Stimulated activated CD8-positive, alpha-beta memory T cell treated with anti-CD3 and anti-CD28 coated beads, Interleukin-15, amount 100 ng/mL, for 24 hours (primary cell): ENCODE data around the gene SEMA3B.
"Not testable (repeated sequence)": the region's sequence is repeated elsewhere in the genome, so short reads cannot be mapped to it uniquely, and the experiment has no call there.

Source experiments
- DNase-seq: peaks from one replicate; pipeline ENCODE4 v3.0.0-alpha.2; 2020; ENCODE audit warnings: low read depth

SEMA3B gene

DNA sequence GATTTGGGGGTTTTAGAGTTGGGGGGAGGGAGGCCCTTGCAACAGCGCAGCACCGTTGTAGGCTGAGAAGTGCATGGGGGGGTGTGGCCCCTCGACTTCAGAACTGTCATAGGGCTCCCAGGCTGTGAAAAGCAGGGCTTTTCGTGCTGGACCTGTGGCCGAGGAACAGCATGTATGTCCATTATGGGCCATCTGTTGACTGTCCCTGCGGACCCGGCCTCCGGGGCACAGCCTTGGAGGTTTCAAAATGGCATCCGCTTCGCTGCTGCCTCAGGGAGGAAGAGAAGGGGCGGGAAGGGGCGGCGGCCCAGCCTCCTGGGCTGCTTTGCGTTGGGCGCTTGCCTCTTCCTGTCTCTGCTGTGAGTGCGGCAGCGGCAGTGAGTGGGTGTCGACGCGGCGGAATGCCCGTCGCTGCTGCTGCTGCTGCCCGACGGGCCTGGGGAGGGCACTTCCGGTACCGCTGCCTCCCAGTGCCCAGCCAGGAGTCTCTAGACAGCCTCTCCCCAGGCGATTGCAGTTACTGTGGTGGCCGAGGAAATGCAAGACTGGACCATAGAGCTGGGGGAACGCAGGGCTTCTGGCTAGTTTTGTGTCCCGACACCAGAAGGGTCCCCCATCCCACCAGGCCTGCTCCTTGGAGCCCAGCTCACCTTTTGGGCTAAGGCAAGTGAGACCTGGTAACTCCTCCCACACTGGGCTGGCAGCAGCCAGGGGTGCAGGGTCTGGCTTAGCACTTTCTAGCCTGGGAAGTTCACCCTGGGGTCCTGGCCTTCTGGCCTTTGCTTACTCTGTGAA lies 31.0 kb upstream of the SEMA3B start:
- peak; percentile 68 for DNase-seq

DNA sequence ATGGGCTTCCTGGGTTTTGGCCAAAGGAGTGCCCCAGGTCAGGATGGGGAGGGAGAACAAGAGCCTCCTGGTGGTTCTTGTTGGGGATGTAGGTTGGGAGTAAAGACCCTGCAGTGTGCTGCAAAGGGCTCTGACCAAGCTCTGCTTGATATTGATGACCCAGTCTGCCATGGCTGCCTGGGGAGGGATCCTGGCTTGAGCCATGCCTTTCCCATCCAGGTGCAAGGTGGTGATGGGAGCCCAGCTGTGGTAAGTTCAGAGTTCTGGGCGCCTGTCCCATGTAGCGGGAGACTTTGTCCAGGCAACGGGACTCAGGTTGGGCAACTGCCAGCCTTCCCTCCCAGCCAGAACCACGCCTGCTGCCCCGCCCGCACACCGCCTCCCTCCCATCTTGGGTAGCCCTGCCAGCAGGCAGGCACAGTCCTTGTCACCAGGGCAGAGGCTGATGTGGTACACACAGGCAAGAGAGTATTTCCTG lies 30.4 kb upstream of the SEMA3B start:
- no peak for DNase-seq

DNA sequence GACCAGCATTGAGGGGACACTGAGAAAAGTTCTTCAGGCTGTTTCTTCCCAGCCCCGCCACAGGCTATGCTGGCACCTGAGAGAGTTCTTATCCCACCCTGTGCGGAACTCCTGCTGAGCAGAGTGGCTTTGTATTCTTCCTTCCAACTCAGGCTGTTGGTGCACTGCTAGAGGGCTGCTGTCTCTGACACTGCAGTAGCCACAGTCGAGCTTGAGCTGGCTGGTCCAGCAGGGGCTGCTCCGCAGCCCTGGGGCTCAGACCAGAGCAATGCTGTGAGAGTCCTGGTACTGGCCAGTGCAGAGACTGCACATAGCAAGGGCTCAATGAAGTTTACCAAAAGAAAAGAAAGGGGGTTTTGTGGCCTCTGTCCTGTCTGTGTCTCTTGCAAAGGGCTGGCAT lies 29.3 kb upstream of the SEMA3B start:
- DNase-seq, result no peak

DNA sequence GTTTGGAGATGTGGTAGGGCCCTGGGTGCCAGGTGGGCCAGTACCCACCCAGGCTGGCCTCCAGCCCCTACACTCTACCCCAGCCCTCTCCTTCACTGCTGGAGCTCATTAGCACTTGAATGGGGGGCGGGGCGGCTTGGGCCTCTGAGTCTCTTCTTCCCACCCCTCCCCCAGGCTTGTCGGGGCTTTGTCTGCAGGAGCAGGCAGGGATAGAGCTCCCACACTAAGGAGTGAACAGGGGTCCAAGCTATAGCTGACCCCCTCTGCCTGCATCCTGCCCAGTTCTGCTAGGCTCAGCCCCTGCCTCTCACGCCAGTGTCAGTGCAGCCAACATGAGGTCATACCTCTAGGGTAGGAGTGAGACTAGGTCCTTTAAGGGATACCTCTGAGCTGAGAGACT lies 27.8 kb upstream of the SEMA3B start:
- no peak for DNase-seq

DNA sequence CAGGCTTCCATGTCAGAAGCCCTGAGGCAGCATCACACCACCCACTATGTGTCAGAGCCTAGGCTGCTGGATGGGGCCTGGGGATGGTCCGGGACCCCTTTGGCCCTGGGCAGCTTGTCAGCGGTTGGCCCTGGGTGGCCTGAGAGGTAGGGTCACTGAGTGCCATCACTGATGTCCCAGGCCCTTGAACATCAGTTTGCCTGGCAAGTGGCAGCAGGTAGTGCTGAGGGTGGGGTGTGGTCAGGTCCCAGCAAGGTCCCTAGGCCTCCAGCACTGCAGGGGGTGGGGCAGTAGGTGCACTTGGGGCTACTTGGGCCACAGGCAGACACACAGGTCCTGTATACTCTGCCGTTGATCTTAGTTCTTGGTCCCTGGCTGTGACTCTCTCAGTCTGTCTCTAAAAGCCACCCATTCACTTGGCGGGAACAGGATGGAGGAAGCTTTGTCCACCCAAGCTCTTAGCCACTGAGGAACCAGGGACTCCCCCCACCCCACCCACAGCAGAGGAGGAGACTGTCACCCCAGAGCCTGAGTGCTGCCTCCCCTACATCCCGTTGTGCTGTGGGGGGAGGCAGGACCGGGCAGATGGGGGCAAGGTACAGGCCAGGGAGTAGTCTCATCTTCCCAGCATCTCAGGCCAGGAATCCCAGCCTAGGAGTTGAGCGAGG lies 27.1 kb upstream of the SEMA3B start:
- DNase-seq, result no peak

DNA sequence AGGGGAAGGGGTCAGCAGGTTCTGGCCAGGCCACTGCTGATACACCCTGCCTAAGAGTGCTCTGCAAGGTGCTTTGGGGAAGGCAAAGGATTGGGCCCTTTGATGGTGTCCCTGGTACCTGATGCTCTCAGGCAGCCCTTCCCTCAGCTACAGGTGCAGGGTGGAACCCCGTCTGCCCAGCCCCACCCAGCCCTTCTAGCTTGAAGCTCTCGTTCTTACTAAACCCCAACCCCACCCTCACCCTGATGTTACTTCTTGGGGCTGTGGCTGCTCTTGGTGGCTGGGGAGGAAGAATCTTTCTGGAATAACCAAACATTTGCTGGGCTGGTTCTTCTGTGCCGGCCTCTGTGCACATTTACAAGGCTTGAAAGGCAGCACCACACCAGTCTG lies 26.6 kb upstream of the SEMA3B start:
- DNase-seq, result no peak

DNA sequence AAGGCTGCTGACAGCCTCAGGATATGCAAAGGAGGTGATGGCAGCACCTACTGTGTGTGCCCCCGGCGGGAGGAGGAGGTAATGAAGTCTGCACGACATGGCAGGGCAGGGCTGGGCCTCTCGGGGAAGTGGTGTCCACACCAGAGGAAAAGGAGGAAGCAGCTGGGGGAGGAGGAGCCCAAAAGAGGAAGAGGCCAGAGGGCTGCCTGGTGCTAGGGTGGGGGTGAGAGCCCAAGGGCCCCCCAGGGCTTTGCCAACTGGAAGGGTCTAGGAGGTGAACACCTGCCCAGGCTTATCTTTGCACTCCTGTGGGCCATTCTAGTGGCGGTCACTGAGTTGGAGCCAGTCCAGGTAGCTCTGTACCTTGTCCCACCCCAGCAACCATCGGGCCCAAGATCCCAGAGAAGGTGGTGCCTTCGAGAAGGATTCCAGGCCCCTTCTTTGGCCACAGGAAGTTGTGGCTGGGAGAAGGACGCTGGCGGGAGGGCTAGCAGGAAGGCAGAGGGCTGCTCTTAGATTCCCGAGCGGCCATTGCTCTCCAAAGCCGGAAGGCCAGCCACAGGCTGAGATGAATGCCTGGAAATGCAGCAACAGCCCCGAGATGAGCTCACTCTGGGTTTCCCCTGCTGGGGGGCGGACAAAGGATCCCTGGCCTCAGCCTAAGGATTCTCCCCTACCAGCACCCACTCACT lies 25.9 kb upstream of the SEMA3B start:
- no peak for DNase-seq

DNA sequence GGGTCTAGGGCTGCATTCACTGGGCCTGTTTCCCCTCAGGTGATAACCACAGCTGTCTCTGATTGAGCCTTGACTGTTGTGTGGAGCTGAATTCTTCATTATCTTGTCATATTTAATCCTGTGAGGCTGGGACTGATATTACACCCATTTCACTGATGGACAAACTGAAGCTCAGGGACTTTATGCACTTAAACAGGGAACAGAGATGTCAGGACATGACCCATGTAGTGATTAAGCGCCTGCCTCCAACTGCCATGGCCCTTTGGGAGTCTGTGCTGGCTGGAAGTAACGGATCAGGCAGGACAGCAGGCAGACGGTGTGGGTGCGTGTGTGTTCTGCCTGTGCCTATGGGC lies 25.4 kb upstream of the SEMA3B start:
- DNase-seq, result no peak

DNA sequence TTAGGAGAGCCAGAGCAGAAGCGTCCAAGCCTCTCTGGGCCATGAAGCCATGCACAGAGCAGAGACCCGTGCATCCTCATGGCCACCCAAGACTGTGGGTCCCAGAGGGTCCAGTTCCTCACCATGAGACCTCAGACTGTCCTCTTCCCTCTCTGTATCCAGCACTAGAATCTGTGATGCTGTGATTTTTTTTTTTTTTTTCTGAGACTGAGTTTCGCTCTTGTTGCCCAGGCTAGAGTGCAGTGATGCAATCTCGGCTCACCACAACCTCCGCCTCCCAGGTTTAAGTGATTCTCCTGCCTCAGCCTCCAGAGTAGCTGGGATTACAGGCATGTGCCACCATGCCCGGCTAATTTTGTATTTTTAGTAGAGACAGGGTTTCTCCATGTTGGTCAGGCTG lies 24.1 kb upstream of the SEMA3B start:
- not testable (repeated sequence) for DNase-seq

DNA sequence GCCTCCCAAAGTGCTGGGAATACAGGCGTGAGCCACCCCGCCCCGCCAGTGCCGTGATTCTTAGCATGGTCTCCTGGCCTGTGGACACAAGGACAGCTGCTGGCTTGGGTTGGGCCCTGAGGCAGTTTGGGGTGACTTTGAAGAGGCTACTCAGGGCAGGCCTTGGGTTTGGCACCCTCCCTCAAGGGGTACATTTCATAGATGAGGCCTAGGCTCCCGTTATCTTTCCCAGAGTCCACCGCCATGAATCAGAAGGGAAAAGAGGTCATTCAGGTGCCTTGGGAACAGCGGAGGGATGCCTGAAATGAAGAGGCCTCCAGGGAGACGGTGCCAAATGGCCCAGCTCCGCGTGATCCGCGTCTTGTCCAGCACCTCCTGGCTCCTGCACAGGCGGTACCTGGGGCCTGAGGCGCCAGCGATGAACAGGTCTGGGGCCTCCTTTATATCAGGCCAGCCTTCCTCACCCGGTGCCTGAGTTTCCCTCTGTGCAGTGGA lies 23.6 kb upstream of the SEMA3B start:
- no peak for DNase-seq

DNA sequence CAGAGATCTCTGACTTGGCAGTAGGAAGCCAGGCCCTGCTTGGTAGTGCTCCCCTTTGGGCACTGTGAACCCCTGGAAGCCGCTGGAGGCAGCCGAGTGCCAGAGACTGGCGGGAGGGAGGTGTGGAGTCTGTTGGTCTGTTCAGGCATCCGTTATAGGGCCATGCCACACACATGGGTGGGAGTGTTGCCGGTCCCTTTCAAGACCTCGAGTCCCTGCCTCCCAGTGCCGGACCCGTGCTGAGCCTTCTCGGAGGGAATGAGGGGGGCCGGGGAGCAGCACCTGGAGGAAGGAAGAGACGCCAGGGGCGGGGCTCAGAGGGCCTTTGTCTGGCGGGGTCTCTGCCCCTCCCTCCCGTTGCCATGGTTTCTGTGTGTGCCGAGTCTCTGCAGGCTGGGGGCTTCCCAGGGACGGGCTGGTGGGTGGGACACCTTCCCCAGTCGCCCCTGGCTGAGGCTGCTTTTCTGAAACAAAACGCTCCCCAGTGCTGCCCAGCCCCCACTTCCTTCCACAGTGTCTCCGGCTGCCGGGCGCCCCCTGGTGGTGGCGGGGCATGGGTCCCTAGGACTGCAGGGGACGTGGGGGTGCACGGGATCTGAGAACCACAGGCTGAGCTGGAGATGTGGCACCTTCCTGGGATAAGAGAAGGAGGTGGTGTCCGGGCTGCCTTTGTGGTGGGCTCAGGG lies 23.0 kb upstream of the SEMA3B start:
- DNase-seq, result peak; percentile 96

DNA sequence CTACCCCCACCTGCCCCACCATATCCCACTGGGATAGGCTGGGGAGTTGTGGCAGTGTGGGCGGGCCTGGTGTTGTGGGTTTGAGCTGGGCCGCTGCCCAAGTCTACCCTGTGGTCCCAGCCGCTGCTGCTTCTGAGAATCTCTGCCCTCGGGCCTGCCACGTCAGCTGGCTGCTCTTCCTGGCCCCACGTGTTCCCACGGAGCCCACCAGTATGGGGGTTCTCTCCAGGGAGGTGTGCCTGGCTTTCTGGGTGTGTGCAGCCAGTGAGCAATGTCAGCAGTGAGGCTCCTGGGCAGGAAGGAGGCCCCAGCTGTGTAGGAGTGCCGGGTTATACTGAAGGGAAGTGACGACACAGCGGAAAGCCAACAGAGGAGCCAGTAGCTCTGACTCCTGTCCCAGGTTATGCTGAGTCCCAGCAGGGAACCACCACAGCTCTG lies 22.4 kb upstream of the SEMA3B start:
- peak; percentile 54 for DNase-seq

DNA sequence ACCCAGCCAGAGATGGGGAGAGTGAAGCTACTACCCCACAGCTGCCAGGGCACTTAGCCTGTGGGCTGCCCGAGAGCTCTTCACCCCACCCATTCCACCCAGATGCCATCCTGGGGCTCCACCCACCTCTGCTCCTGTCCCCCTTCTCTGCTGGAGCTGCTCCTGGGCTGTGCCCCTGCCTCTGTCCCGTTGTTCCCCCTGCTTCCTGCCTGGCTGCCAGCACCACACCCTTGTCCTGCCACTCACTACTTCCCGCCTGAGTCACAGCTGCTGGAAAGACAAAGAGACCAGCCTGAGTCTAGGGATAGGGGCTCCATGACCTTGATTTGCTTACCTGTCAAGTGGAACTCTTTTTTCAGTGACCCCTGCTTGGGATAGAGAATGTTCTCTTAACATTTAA lies 20.6 kb upstream of the SEMA3B start:
- DNase-seq, result no peak

DNA sequence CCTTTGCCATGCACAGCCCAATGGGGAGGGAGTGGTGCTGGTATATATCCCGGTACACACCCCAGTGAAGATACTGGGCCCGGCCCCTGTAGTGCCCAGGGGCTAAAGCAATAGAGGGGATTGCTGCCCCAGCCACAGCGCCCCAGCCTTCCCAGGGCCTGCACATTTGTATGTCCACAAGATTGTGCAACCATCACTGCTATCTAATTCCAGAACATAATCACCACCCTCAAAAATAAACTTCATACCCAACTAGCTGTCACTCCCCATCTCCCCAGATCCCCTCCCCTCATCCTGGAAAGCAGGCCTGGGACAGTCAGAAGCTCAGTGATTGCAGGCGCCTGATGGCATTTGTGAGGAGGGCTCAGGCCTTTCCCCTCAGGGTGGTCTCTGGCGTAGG lies 19.5 kb upstream of the SEMA3B start:
- DNase-seq, result no peak

DNA sequence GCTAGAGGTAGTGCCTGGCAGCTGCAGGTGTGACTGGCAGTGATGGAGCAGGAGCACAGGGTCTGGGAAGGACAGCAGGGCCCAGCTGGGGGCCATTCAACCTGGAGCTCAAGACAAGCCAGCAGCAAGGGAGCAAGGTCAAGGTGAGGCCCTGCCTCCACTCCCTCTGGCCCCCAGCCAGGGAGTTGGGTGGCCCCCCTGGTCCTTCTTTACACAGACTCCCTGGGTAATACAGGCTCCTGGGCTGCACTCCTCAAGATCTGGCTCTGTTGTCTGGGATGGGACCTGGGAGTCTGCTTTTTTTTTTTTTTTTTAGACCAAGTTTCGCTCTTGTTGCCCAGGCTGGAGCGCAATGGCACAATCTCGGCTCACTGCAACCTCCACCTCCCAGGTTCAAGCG lies 18.4 kb upstream of the SEMA3B start:
- DNase-seq, result no peak

DNA sequence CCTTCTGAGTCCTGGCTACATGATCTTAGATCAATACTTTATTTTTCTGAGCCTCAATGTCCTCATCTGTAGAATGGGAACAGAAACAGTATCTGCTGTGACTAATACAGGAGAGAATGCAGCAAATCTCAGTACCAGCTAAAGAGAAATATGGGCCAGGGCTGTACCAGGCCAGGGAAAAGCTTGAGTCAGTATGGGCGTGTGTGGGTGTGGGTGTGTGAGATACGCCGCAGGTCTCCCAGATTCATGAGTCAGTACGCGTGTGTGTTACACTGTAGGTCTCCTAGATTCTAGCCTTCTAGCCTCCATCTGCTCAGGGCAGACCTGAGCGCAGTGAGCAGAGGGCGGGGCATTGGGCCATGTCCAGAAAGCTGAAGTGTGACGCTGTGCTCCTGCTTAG lies 17.7 kb upstream of the SEMA3B start:
- DNase-seq, result no peak

DNA sequence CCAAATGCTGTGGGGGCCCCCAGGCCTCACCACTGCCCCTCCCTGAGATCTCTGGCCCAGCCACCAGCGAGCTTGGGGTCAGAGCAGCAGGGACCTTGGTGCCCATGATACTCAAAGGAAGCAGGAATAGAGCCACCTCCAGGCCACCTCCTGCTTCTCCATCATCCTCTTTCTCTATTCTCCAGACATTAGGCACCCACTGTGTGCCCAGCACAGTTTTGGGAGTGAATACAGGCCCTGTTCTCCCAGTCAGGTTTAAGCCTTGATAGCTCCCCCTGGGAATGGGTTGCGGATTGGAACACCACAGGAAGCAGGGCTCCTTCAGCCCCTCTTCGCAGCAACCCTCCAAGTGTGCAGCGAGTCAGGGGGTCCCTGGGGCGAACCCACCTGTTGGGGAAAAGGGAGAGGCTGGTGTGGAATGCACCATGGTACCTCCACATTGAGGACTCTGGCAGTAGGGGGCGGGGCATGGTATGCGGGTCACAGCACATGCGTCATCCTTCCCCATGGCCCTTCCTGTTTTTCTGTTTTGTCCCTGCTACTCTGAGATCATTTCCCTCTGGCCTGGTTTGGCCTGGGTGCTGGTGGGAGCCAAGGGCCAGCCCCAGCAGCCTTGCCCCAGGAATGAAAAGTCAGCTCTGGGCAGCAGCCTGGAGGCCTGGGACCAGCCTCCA lies 14.2 kb upstream of the SEMA3B start:
- DNase-seq, result no peak

DNA sequence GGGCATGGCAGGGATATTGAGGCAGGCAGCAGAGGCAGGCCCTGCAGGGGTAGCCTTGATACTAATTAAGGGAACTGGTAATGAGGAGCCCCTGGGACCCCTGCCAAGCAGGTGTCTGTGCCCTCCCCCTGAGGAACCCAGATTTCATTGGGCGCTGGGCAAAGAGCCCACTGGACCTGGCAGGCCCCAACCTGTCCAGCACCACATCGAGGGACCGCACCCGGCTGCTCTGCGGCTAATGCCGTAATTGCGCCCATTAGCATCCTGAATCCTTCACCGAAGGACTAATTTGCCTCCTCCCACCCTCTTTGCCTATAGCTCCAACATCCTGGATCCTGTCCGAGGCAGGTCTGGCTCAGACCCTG lies 13.7 kb upstream of the SEMA3B start:
- no peak for DNase-seq

DNA sequence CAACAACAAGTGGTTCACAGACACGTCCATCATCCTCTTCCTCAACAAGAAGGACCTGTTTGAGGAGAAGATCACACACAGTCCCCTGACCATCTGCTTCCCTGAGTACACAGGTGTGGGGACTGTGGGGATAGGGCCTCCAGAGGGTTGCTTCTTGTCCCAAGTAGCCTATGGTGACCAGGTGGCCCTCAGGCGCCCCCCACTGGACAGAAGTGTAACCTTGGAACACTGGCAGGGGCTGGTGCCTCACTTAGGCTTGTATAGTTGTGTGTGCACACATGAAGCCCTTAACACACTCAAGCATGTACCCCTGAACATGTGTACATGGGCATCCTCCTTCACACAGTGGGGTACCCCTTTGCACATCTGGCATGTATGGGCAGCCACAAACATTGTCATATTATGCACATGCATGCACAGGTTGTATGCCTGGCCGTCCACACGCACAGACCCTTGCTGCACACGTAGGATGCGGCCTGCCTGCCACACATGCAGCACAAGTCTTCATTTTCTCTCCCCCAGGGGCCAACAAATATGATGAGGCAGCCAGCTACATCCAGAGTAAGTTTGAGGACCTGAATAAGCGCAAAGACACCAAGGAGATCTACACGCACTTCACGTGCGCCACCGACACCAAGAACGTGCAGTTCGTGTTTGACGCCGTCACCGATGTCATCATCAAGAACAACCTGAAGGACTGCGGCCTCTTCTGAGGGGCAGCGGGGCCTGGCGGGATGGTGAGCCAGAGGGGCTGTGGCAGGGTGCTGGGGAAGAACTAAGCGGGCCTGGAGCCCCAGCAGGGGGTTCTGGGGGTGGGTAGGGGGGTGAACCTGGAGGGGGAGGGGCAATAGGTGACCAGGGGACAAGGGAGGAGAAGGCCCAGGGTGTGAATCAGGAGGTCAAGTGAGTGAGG lies 11.7 kb upstream of the SEMA3B start:
- DNase-seq, result no peak

DNA sequence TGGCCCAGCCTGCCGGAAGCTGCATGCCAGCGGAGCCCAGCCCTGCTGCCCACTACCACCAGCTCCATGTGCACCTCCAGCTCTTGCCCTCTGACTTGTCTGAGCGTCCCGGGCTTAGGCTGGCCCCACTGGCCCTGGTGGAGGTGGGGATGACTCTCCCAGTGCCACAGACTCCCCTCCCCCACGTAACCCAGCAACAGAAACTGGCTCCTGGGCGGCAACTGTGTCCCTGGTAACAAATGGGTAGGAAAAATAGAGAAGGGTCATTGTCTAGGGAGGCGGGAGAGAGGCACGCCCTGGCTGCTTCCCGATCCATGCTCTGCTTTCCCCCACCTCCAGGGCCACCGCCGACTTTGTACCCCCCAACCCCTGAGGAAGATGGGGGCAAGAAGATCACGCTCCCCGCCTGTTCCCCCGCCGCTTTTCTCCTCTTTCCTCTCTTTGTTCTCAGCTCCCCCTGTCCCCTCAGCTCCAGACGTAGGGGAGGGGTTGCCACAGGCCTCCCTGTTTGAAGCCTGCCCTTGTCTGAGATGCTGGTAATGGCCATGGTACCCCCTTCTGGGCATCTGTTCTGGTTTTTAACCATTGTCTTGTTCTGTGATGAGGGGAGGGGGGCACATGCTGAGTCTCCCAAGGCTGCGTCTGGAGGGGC lies 10.8 kb upstream of the SEMA3B start:
- DNase-seq, result no peak
